HG03432 (cell line): ENCODE data around the gene TMEM72.

Source experiments
- ATAC-seq: cut with Tn5 transposase; IDR thresholded peaks from one replicate; pipeline ENCODE4 v1.9.1; 2021; ENCODE audit warnings: mild to moderate bottlenecking, moderate library complexity; ENCODE audit not compliant: unreplicated experiment

TMEM72 gene

DNA sequence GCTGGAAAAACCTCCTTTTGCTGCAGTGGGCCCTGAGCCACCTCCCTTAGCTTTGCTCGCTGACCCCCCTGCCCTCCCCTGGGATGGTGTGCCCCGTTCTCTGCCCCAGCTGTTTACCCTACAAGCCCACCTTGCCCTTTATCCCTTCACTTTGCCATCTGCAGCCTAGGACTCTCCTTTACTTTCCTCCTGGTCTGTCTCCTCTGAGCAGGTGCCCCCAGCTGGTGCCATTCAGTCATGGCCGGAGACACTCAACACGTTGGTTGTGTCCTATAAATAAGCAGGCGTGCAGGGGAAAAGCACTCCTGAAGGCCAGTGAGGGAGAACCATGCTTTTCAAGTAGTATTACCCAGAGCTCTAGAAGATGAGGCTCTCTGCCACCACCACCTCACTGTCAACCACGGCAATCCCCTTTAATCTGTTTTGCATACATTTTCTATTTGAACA is 54.5 kb downstream of the TMEM72 start:
- peak; percentile 48 for ATAC-seq

DNA sequence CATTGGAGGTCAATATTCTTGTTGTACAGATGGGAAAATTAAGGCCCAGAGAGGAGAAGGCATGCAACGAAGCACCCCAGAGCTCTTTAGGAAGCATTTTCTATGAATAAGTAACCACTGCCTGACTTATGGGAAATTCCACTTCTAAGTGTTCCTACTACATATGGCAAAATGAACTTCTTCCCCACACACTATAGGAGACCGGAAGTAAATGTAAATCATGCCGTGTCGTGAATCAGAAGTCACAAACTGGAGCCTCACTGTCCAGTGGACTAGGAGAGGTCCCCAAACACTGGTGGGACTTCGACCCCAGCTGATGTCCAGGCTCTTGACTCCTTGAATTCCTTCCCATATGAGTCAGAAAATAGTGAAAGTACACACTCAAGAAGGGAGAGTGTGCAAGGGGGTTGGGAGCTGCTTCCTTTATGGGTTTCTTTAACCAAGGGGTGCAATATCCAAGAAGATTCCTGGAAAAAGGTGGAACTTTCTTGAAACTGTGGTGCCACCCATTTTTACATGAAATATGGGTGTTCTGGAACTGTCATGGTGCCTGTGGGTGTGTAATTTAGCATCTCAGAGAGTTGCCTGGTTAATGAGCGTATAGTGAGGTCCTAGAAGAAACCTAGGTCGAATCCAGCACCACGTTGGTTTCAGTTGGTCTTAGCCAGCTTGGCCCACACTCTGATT is 55.1 kb downstream of the TMEM72 start:
- peak; percentile 32 for ATAC-seq

DNA sequence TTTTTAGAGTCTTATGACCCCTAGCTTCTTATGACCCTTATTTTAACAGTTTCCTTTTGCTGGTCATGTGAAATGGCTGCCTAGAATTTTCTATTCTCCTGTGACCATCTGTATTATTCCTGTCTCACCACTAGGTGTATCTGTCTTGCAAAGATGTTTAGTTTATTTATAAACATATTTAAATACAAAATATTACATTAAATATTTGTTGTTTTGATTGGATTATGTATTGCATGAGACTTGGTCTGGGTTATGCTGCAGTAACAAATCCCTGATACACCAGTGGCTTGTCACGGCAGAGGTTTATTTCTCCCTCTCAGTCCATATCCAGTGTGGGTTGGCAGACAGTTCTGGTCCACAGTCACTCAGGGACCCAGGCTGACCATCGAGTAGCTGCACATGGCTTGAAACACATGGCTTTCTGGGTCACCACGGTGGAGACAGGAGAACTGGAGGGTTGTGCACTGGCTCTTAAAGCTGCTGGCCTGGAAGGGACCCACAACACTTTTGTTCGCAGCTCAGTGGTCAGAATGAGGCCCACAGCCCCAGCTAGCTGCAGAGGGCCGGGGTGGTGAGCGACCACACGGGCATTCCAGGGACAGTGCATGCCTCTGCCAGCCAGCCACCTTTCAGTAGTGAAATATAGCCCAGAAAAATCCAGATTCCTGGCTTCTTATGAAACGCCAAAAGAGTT is 55.8 kb downstream of the TMEM72 start:
- no peak for ATAC-seq

DNA sequence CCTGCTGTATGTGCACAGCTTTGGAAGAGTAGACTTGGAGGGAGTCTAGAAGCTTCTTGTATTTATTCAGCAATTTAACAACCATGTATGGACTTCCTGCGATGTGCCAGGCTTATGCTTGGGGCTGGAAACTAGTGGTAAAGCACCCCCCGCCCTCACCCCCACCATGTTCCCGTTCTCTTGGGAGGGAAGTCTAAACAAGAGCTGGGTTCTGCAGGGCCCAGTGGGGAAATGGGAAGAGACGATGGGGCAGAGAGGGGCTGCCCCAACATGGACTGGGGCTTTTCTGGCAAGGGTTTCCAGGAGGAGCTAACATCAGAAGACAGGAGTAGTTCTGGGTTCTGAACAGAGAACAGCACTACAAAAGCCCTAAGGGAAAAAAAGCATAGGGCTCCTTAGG is 56.5 kb downstream of the TMEM72 start:
- ATAC-seq = no peak

DNA sequence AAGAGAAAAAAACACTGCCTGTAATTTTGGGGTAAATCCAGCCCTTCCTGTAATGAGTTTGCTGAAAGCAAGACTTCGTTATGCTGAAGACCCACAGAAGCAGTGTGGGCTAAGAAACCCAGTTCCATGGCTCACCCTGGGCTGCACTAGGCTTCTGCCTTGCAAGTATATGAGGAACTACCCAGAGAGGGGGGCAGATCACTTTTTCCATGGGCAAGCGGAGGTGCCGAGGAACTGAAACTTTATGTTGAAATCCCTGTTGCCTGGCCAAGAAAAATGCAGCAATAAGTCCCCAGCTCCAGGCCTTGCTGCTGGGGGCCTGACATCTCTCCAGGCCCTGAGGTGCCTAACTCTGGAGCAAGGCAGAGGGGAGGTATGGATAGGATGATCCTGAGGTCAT is 57.0 kb downstream of the TMEM72 start:
- ATAC-seq = no peak

DNA sequence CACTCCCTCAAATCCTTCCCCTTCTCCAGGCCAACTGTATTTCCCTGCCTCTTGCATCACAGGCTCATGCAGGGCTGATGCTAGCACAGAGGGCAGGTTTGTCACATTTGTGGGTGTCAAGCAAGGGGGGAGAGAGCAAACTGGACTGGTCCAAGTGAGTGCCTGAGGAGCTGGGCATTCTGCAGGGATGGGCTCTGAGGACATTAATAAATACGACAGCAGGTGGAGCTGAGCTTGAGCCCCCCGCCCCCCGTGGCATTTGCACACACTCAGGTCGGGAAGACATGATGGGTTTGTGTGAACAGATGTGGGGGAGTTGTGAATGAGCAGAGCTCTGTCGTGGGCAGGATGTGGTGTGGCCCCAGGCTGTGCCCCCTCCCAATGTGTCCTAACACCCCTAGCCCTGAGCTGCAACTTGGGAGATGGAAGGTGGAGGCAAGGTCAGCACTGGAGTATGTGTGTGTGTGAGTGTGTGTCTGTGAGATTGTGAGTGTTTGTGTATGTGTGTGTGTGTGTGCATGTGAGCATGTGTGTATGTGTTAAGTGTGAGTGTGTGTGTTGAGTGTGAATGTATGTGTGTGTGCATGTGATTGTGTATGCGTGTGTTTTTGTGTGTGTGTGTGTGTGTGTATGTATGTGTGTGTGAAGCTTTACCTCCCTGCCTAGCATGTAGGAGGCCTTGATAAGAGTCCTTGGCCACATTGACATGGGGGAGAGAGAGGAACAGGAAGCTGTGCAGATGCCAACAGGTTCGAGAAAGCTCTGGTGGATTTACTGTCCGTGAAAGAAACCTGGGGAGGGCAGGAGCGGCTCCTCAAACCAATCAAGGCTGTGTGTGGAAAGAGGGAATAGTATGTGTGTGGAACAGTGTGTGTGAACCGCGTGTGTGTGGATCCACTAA is 57.6 kb downstream of the TMEM72 start:
- ATAC-seq = no peak

DNA sequence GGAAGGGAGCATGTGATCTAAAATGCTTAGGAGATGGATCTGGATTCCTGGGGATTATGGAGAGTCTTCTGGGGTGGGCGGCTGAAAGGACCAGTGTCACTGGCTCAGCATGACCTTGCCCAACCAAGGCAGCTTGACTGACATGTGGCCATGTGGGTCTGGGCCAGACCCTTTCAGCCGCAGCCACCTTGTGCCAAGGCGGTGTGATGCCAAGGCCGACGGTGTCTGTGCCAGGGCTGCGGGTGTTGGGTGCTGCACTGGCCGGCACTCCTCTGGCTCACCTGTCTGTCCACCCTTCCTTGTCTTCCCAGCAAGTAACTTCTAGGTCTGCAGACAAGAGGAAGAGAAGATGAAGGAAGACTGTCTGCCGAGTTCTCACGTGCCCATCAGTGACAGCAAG is 58.7 kb downstream of the TMEM72 start:
- no peak for ATAC-seq

DNA sequence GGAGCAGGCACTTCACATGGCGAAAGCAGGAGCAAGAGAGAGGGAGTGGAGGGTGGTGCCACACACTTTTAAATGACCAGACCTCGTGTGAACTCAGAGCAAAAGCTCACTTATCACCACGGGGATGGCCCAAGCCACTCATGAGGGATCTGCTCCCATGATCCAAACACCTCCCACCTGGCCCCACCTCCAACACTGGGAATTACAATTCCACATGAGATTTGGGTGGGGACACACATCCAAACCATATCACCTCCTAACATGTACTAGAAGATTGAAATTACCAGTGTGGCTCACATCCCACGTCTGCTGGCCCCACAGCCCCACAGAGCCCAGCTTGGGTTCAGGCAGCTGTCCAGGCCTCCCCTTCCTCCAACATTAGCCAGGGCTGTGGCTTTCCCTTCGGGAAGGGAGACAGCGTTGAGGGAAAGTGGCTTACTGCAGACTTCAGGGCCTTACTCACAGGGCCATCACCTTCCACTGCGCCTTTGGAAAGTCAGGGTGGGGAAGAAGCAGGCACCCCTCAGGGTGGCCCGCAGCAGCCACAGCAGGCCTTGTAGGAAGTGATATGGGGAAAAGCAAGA is 59.8 kb downstream of the TMEM72 start:
- ATAC-seq = no peak

DNA sequence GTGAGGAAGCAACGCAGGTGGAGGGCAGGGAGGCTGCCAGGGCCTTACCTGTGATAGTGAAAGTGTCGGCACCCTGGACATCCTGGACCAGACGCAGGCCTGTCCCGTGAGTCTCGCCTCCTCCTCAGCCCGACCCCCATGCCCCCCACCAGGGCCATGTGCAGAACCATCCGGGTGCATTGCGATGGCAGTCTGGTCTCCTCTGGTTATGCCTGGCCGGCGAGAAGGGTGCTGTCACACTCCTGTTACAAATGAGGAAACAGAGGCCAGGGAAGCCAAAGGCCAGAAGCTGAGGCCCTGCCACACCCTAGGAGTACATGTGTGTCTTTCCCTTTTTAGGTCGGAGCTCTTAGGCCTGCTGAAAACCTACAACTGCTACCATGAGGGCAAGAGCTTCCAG is 60.3 kb downstream of the TMEM72 start:
- no peak for ATAC-seq

DNA sequence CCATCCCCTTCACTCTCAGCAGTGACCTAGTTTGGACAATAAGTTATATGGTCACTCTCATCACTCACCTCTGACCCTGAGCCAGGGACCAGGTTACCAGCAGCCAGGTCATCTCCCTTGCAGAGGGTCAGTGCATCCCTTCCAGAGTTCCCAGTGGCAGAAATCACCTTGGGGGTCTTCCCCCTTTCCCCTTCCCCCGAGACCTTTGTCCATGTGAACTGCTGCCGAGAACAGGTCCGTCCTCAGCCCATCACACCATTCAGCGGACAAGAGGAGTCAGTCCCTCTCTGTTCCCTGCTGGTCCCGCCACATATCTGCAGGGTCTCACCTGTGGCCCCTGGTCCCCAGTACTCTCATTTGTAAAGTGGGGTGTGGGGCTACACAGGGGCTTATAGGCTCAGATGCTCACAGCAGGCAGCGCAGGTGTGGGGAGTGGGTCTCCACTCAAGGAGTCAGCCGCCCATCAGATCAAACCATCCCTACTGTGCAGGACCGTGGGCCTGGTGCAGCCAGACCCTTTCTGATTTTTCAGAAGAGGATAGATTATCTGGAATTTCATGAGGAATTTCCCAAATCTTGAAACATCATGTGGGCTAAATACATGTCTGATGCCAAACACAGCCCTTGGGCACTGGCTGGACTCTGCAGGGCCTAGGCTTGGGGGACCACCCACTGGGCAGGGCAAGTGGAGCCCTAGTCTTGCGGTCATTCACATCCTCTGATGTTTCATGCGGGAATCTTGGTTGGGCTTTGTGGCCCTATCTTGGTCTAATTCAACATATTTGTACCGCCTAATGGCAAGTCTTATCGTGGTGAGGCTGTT is 61.0 kb downstream of the TMEM72 start:
- ATAC-seq = no peak

DNA sequence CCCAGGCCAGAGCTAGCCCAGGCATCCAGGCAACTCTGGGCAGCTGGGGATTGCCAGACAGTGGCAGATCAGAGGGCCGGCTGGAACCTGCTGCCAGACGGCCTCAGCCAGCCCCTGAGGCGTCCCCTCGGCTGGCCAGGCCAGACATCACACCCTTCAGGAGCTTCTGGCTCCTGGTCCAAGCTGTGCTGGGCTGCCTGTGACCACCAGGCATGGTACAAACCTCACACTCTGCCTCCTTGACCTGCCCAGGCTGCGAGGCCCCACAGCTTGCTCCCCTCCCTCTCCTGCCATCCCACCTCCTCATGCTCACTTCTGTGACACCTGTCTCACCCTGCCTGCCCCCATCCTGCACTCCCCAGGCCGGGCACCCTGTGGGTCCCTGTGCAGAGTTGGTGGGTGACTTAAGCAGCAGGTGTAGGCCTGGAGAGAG is 61.8 kb downstream of the TMEM72 start:
- no peak for ATAC-seq

DNA sequence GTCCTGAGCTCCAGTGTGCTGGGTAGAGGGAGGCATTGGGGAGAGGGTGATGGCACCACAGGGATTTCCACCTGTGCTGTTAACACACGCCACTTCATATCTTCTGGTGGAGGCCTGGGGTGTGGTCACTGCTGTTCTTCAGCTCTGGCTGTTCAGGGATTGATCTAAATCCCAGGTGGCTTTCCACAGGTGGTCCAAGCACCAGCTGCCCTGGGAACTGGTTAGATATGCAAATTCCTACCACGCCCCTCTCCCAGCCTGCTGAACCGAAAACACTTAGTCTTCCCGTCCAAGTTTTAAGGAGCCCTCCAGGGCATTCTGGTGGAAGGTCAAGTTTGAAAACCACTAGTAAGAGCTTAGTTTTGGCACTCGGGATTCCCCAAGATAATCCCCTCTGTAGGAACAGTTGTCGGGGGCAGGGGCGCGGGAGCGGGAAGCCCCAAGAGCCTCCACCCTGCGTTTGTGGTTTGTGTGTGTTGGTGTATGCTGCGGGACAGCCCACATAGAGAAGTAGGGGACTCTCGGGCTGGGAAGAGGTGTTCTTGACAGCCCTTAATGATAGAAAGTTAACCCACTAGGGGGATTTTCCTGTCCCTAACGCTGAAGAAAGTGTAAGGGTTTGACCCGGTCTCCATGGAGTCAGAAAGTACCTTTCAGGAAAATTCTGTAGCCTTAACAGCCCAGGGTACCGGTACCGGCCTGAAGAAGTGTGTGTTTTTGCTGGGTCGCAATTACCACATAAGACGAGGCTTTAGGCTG is 62.4 kb downstream of the TMEM72 start:
- peak; percentile 24 for ATAC-seq

DNA sequence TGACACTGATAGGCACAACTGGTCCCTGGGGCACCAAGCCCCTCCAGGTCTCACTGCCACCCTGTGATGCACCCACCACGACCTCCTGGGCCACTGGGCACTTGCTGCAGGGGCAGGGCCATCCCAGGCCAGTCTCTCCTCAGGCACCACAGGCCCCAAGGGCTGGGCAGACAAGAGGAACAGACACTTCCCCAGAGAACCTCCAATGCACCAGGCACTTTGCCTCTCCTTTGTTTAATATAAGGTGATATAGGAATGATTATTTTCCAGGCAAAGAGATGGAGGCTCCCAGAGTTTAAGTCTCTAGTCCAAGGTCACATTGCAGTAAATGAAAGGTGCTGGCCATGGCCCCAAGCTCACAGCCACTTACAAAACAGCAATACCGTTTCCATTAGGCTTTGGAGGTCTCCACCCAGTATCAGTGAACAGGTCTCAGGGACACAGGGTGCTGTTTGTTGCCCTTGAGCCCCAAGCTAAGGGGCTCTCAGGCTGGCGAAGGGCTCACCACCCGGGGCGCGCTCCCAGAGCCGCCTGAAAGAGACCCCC is 63.0 kb downstream of the TMEM72 start:
- ATAC-seq = peak; percentile 1

DNA sequence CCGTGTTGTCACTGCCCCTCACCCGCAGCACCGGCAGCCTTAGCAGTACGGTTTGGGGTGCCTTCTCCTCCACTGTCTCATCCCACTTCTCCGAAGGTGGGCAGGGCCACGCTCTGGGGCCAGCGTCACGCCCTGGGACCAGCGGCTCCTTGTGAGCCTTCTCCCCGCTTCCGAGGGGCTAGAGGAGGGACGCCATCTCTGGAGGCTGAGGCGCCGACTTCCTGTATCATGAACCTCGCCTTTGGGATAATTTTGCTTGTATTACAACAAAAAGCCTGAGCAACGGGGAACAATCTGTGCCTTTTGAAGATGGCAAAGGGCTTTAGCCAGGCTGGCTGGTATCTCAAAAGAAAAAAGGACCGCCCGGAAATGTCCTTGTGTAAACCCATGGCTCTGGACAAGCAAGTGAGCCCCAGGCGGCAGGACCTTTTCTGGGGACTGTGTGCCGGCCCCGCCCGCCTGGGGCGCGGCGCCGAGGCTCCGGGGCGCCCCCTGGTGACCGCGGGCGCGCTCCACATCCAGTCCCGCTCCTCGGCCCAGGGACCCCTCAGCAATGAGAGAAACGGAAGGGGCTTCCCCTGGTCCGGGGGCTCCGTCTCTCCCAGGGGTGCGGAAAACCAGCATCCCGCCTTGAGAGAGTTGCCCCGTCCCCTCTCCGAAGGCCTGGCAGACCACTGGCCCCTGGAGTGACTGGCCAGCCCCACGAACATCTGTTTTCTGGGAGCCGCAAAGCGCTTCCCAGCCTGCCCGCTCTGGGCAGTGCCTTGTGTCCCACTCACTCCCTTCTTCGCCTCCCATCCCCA is 63.7 kb downstream of the TMEM72 start:
- peak; percentile 67 for ATAC-seq

DNA sequence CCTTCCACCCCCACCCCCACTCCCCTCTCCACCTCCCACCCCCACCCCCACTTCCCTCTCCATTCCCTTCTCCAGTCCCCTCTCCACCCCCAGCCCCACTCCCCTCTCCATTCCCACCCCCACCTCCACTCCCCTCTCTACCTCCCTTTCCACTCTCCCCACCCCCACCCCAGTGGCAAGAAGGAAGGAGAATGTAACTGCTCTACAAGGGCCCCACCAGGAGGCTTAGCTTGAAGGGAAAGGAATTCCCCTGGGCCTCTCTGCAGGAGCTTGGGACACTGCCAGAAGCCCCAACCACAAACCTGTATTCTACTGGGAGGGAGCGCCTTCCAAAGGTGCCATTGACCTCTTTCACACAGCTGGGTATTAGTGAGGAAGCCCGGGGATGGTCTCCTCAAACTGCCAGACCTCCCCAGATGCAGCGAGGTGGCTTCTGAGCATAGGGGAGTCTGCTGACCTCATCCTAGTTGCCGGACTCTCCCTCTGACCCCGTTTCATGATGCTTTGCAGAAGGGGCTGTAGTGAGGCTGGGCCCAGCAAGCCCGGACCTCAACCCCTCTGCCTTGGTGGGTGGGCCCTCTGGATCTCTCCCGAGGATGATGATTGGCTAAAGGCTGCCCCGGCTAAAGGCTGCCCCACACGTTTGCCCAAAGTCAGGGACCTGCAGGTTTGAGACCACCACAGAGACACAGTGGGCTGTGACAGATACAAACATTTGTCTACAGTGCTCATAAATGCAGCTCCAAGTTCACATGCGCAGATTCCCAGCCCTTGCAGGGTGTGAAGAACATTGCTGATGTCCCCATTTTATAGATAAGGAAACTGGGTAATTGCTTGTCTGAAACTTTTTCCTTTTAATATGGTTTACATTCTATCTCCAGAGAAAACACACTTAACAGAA is 64.5 kb downstream of the TMEM72 start:
- no peak for ATAC-seq

DNA sequence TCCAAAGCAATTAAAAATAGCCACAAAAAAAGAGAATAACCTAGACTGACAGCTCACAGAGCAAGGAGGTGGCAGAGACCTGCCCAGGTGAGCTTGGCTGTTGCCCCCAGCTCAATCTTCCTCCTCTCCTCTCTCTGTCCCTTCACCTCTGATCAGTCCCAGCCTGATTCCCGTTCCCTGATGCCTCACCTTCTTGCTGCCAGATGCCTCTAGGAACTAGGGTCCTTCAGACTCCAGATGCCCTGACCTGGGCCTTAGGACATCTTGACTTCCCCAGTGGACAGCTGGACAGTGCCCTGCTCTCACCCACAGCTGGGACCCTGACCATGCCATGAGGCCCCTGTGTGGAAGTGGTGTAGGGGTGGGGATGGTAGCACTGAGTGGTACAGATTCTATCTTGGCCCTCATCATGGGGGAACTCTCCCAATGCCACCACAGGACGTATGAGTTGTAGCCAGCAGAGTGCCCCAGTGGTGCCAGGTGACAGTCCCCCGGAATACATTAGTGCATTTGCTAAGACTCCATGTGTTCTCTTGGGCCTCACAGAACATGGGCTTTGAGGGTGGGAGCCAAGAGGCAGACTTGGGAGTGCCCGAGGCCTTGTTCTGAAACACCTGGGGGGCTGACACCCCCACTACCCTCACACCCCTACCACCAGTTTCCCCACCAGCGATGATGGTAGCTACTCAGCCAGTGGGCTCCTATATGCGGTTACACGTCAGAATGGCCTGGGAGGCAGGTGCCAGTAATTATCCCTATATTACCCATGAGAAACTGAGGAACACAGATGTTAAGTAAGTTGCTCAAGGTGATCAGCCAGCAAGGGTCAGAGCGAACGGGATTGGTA is 65.4 kb downstream of the TMEM72 start:
- no peak for ATAC-seq
